Nephron progenitor cell (in vitro differentiated cells): ENCODE measurements around the gene RANBP3L.

Experiments
- DNase-seq: peaks from one replicate; pipeline ENCODE4 v3.0.0; 2021
- H3K27ac Mint-ChIP-seq: 2 replicates; pipeline ENCODE4 v1.8.0; 2021; ENCODE audit warnings: mild to moderate bottlenecking, moderate library complexity, mixed read lengths
- H3K27me3 Mint-ChIP-seq: 2 replicates; pipeline ENCODE4 v1.8.0; 2021; ENCODE audit warnings: mild to moderate bottlenecking, low read depth, mixed read lengths; ENCODE audit not compliant: poor library complexity
- H3K36me3 Mint-ChIP-seq: 2 replicates; pipeline ENCODE4 v1.8.0; 2021; ENCODE audit warnings: low read depth, mixed read lengths
- H3K4me1 Mint-ChIP-seq: 2 replicates; pipeline ENCODE4 v1.8.0; 2021; ENCODE audit warnings: mixed read lengths
- H3K4me3 Mint-ChIP-seq: 2 replicates; pipeline ENCODE4 v1.8.0; 2021; ENCODE audit warnings: mild to moderate bottlenecking, moderate library complexity, mixed read lengths
- H3K9me3 Mint-ChIP-seq: 2 replicates; pipeline ENCODE4 v1.8.0; 2021; ENCODE audit warnings: mild to moderate bottlenecking, moderate library complexity, mixed read lengths
- CTCF ChIP-seq: fragments of 200-600 bp; sonication (generic); IDR thresholded peaks from 2 replicates; pipeline ENCODE4 v1.5.0; 2021; ENCODE audit warnings: antibody characterized with exemption

Gene RANBP3L

DNA sequence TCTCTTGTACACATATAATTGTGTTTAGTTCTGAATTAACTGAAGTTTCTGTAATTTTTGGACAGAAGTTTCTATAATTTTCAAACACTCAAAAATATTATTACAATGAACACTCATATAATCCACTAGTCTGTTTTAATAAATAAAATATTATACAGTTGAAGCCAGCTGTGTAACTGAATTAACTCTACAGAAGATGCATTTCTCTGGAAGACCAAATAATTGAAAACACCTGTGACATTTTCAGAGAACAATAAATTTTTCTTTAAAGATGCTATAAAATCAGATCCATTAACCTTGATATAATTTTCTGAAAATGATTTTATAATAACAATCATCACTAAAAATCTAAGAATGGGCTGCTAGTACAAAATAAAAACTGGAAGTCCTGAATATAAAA lies 74.7 kb downstream of the RANBP3L start:
- DNase-seq = no peak
- TF ChIP-seq CTCF = no peak
- no peak overlapping the region for H3K27ac Mint-ChIP-seq
- H3K27me3 Mint-ChIP-seq = no peaks in the 10 kb centered on the region
- H3K36me3 Mint-ChIP-seq = peaks cover 15% of the 10 kb centered on the region
- H3K4me1 Mint-ChIP-seq = no peaks in the 10 kb centered on the region
- no peaks in the 10 kb centered on the region for H3K9me3 Mint-ChIP-seq
- no peak overlapping the region for H3K4me3 Mint-ChIP-seq

- H3K4me1 Mint-ChIP-seq = no peaks in the 10 kb centered on the region
- no peaks in the 10 kb centered on the region for H3K9me3 Mint-ChIP-seq
- H3K27ac Mint-ChIP-seq = no peak overlapping the region
- H3K27me3 Mint-ChIP-seq = no peaks in the 10 kb centered on the region
- TF ChIP-seq CTCF = no peak
- peaks cover 26% of the 10 kb centered on the region for H3K36me3 Mint-ChIP-seq
- no peak for DNase-seq
- H3K4me3 Mint-ChIP-seq = no peak overlapping the region
Observed at GRCh38 chr5:36222620-36223019, 79.1 kb downstream of the RANBP3L start.

GRCh38 chr5:36217988-36218387 lies 83.7 kb downstream of the RANBP3L start:
- H3K27ac Mint-ChIP-seq = no peak overlapping the region
- no peaks in the 10 kb centered on the region for H3K27me3 Mint-ChIP-seq
- H3K4me3 Mint-ChIP-seq = no peak overlapping the region
- peaks cover 34% of the 10 kb centered on the region for H3K36me3 Mint-ChIP-seq
- no peaks in the 10 kb centered on the region for H3K9me3 Mint-ChIP-seq
- no peak for DNase-seq
- TF ChIP-seq CTCF = no peak
- H3K4me1 Mint-ChIP-seq = no peaks in the 10 kb centered on the region

DNA sequence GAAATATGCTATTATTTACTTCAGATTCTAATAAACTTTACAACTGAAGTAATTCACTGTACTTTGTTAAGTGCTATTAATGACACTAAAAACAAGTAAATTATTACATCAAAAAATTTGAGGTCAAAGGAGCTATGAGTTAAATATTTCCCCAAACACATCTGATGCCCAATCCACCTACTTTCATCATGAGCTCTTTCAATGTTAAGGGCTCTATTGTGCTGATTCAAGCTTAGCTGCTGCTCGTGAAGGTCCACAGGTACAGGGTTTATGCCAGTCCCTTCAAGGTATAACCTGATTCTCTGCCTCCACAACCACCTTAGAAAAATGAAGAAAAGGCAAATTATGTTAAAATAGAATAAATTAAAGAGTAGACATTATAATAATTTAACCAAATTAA lies 84.1 kb downstream of the RANBP3L start:
- peaks cover 34% of the 10 kb centered on the region for H3K36me3 Mint-ChIP-seq
- H3K27me3 Mint-ChIP-seq = no peaks in the 10 kb centered on the region
- H3K4me3 Mint-ChIP-seq = no peak overlapping the region
- H3K4me1 Mint-ChIP-seq = no peaks in the 10 kb centered on the region
- TF ChIP-seq CTCF = no peak
- H3K27ac Mint-ChIP-seq = no peak overlapping the region
- no peak for DNase-seq
- H3K9me3 Mint-ChIP-seq = no peaks in the 10 kb centered on the region

DNA sequence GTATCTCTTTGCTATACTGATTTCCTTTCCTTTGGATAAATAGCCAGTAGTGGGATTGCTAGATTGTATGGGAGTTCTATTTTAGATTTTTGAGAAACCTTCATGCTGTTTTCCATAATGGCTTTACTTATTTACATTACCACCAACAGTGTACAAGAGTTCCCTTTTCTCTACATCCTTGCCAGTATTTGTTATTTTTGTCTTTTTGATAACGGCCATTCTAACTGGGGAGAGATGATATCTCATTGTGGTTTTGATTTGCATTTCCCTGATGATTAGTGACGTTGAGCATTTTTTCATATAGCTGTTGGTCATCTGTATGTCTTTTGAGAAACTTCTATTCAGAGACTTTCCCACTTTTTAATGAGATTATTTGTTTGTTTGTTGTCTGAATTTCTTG lies 85.8 kb downstream of the RANBP3L start:
- no peak for TF ChIP-seq CTCF
- no peaks in the 10 kb centered on the region for H3K27me3 Mint-ChIP-seq

DNA sequence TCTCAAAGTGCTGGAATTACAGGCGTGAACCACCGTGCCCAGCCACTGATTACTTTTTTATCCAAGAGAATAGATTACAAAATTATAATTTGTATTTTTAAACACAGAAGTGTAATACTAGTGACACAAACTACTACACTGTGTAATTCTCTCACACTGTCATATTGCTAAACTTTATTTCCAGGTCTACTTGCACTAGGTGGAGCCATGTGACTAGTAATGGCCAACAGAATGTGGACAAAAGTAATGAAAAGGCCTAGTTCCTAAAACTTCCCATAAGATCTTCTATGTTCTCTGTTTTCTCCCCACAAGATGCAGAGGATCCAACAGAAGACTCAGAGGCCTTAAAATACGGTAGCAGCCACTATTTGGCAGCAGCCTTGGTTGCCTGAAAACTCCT lies 87.3 kb downstream of the RANBP3L start:
- Mint-ChIP-seq H3K9me3 (no peaks in the 10 kb centered on the region), H3K27ac (no peak overlapping the region), H3K4me3 (no peak overlapping the region), H3K27me3 (no peaks in the 10 kb centered on the region), H3K36me3 (peaks cover 25% of the 10 kb centered on the region), H3K4me1 (no peaks in the 10 kb centered on the region)
- DNase-seq = no peak
- no peak for TF ChIP-seq CTCF

More for the DNA sequence above, 85.8 kb downstream of the RANBP3L start:
- H3K4me1 Mint-ChIP-seq = no peaks in the 10 kb centered on the region
- no peak for DNase-seq
- peaks cover 35% of the 10 kb centered on the region for H3K36me3 Mint-ChIP-seq
- no peaks in the 10 kb centered on the region for H3K9me3 Mint-ChIP-seq
- no peak overlapping the region for H3K27ac Mint-ChIP-seq
- H3K4me3 Mint-ChIP-seq = no peak overlapping the region
